ENCODE measurements around the gene NEMP1.

Gene NEMP1

GRCh38 chr12:57101892-57102695 lies 23.5 kb upstream of the NEMP1 start:
- H2AFZ ChIP-seq (ENCODE audit: low read depth) = no peak overlapping the region
- no peak for TF ChIP-seq CTCF (conservative IDR thresholded peaks at IDR 0.05; ENCODE audit: low read depth, low read length)
- no peak overlapping the region for H3K4me2 ChIP-seq
- H3K36me3 ChIP-seq (ENCODE audit: insufficient read depth) = no peaks in the 10 kb centered on the region
- H3K4me1 ChIP-seq (ENCODE audit: low read depth, poor library complexity, severe bottlenecking) = no peaks in the 10 kb centered on the region
- no peak overlapping the region for H3K4me3 ChIP-seq (IDR thresholded peaks at IDR 0.05; ENCODE audit: insufficient read depth, low read depth, low read length)
- no peaks in the 10 kb centered on the region for H3K79me2 ChIP-seq (ENCODE audit: insufficient read depth, low read depth)
- no peak overlapping the region for H3K9ac ChIP-seq
- H3K27ac ChIP-seq = no peak overlapping the region
- H3K27me3 ChIP-seq (ENCODE audit: insufficient read depth, low read depth) = no peaks in the 10 kb centered on the region
- no peaks in the 10 kb centered on the region for H4K20me1 ChIP-seq (ENCODE audit: insufficient read depth)

GRCh38 chr12:57099766-57100165 lies 21.2 kb upstream of the NEMP1 start:
- no peaks in the 10 kb centered on the region for H3K79me2 ChIP-seq (ENCODE audit: insufficient read depth, low read depth)
- H3K27me3 ChIP-seq (ENCODE audit: insufficient read depth, low read depth) = no peaks in the 10 kb centered on the region
- no peak overlapping the region for H3K4me3 ChIP-seq (IDR thresholded peaks at IDR 0.05; ENCODE audit: insufficient read depth, low read depth, low read length)
- H3K36me3 ChIP-seq (ENCODE audit: insufficient read depth) = no peaks in the 10 kb centered on the region
- TF ChIP-seq CTCF (conservative IDR thresholded peaks at IDR 0.05; ENCODE audit: low read depth, low read length) = no peak
- no peak overlapping the region for H3K27ac ChIP-seq
- no peak overlapping the region for H3K4me2 ChIP-seq
- H2AFZ ChIP-seq (ENCODE audit: low read depth) = no peak overlapping the region
- no peaks in the 10 kb centered on the region for H3K4me1 ChIP-seq (ENCODE audit: low read depth, poor library complexity, severe bottlenecking)
- H4K20me1 ChIP-seq (ENCODE audit: insufficient read depth) = no peaks in the 10 kb centered on the region
- H3K9ac ChIP-seq = no peak overlapping the region

GRCh38 chr12:57099047-57099714 lies 20.6 kb upstream of the NEMP1 start:
- H3K27me3 ChIP-seq (ENCODE audit: insufficient read depth, low read depth) = no peaks in the 10 kb centered on the region

GRCh38 chr12:57098546-57098945 lies 20.0 kb upstream of the NEMP1 start:
- H3K4me3 ChIP-seq (IDR thresholded peaks at IDR 0.05; ENCODE audit: insufficient read depth, low read depth, low read length) = no peak overlapping the region
- no peaks in the 10 kb centered on the region for H3K27me3 ChIP-seq (ENCODE audit: insufficient read depth, low read depth)
- H3K4me1 ChIP-seq (ENCODE audit: low read depth, poor library complexity, severe bottlenecking) = no peaks in the 10 kb centered on the region
- no peak overlapping the region for H3K9ac ChIP-seq
- no peaks in the 10 kb centered on the region for H3K79me2 ChIP-seq (ENCODE audit: insufficient read depth, low read depth)
- no peak for TF ChIP-seq CTCF (conservative IDR thresholded peaks at IDR 0.05; ENCODE audit: low read depth, low read length)
- no peaks in the 10 kb centered on the region for H3K36me3 ChIP-seq (ENCODE audit: insufficient read depth)
- H2AFZ ChIP-seq (ENCODE audit: low read depth) = no peak overlapping the region
- H4K20me1 ChIP-seq (ENCODE audit: insufficient read depth) = no peaks in the 10 kb centered on the region
- H3K4me2 ChIP-seq = no peak overlapping the region
- H3K27ac ChIP-seq = no peak overlapping the region

More at GRCh38 chr12:57099047-57099714, 20.6 kb upstream of the NEMP1 start:
- H3K9ac ChIP-seq = no peak overlapping the region
- no peak overlapping the region for H3K27ac ChIP-seq
- no peaks in the 10 kb centered on the region for H4K20me1 ChIP-seq (ENCODE audit: insufficient read depth)
- no peak overlapping the region for H2AFZ ChIP-seq (ENCODE audit: low read depth)
- no peaks in the 10 kb centered on the region for H3K4me1 ChIP-seq (ENCODE audit: low read depth, poor library complexity, severe bottlenecking)
- H3K79me2 ChIP-seq (ENCODE audit: insufficient read depth, low read depth) = no peaks in the 10 kb centered on the region
- no peak overlapping the region for H3K4me3 ChIP-seq (IDR thresholded peaks at IDR 0.05; ENCODE audit: insufficient read depth, low read depth, low read length)
- TF ChIP-seq CTCF (conservative IDR thresholded peaks at IDR 0.05; ENCODE audit: low read depth, low read length) = no peak
- no peak overlapping the region for H3K4me2 ChIP-seq
- H3K36me3 ChIP-seq (ENCODE audit: insufficient read depth) = no peaks in the 10 kb centered on the region

Measured in KMS-11 (cell line).